ENCODE measurements around the gene MSI2.

DNA sequence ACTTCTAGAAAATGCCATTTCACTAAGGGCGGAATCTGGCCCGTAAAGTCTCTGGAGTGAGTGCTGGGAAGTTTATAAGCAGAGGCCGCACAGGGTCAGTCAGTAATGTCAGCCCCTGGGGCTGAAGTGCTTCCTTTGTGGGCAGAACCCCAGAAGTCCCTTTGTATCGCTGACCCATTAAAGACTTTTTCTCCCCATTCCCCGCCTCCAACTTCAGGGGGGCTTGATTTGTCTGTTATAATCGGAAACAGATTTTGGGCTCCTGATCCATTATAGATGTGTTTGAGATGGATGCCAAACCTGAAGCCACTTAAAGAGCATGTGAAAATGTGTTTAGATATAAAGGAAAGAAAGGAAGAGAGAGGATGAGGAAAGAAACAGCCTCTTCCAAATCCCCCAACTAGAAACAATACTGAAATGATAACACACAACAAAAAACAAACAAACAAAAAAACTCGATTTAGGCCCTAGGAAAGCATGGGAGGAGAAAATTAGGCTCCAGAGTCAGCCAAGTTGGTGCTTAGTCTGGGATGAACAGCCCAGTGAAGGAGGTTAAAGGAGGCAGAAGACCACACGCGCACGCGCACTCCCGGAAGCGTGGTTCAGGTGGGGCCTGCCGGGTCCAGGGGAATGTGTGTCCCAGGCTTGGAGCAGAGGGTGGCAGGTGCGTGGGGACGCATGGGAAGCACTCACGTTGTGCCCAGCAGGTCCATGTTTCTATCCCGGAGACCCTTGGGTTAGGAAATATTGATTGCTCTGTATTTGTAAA is 27.1 kb downstream of the MSI2 start:
- no peak for TF ChIP-seq POLR2AphosphoS5 (IDR thresholded peaks at IDR 0.05)
- TF ChIP-seq POLR2A (IDR thresholded peaks at IDR 0.05), result no peak
- TF ChIP-seq, protein P1, sequence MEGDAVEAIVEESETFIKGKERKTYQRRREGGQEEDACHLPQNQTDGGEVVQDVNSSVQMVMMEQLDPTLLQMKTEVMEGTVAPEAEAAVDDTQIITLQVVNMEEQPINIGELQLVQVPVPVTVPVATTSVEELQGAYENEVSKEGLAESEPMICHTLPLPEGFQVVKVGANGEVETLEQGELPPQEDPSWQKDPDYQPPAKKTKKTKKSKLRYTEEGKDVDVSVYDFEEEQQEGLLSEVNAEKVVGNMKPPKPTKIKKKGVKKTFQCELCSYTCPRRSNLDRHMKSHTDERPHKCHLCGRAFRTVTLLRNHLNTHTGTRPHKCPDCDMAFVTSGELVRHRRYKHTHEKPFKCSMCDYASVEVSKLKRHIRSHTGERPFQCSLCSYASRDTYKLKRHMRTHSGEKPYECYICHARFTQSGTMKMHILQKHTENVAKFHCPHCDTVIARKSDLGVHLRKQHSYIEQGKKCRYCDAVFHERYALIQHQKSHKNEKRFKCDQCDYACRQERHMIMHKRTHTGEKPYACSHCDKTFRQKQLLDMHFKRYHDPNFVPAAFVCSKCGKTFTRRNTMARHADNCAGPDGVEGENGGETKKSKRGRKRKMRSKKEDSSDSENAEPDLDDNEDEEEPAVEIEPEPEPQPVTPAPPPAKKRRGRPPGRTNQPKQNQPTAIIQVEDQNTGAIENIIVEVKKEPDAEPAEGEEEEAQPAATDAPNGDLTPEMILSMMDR (IDR thresholded peaks at IDR 0.05), result no peak
- TF ChIP-seq EP300 (IDR thresholded peaks at IDR 0.05), result no peak

Measured in suprapubic skin (tissue), 4 donors.